ENCODE data around the gene CETN3.

Gene CETN3

GRCh38 chr5:90359073-90359920 is 50.3 kb downstream of the CETN3 start:
- TF ChIP-seq CTCF (IDR thresholded peaks at IDR 0.05) = no peak

- TF ChIP-seq CTCF (IDR thresholded peaks at IDR 0.05) = no peak
Observed at GRCh38 chr5:90356622-90357021, 52.9 kb downstream of the CETN3 start.

GRCh38 chr5:90356176-90356575 is 53.4 kb downstream of the CETN3 start:
- TF ChIP-seq CTCF (IDR thresholded peaks at IDR 0.05) = no peak

GRCh38 chr5:90355635-90356034 is 53.9 kb downstream of the CETN3 start:
- no peak for TF ChIP-seq CTCF (IDR thresholded peaks at IDR 0.05)

DNA sequence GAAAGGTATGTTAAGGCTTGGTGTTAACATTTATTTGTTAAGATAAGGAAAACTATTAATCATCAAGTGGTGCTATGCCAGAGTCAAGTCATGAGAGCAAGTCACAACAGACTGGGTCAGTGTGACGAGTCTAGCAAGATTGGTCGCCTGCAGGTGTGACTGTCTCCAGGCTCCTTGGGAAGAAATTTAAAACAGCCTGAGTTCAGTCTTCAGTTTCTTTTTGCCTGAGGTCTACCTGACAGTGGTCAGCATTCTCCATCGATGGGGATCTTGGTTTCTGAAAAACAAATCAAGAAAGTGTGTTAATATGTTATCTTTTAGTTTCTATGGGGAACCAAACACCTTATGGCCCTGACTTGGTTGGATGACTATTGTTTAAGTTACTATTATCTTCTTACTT is 56.3 kb downstream of the CETN3 start:
- no peak for TF ChIP-seq CTCF (IDR thresholded peaks at IDR 0.05)

- no peak for TF ChIP-seq CTCF (IDR thresholded peaks at IDR 0.05)
Observed at GRCh38 chr5:90351101-90351500, 58.5 kb downstream of the CETN3 start.

DNA sequence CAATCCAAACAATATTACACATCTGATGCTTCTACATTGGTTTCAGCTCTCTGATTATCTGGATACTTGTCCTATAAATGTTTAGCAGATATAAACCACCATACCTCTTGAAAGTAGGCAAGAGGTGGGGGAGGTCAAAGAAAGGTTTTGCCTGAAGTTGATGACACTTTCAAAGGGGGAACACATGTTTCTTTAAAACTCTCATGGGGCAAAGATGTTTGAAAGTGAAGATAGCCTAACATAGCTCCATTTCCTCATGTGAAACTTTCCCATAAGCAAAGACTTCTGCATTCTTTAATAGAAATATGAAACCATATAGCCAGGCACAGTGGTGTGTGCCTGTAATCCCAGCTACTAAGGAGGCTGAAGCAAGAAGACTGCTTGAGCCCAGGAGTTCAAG is 62.1 kb downstream of the CETN3 start:
- no peak for TF ChIP-seq CTCF (IDR thresholded peaks at IDR 0.05)

Measured in LNCAP (cell line).